Endothelial cell of umbilical vein (primary cell): Measurements from ENCODE around the gene FOXP1. TPM values are rescaled to one million over a fixed set of nuclear protein-coding genes. Genes with fewer than 3 reads are reported as not detected.

ENCODE experiments used
- BruUV-seq: library from RNA; stranded (reverse); fragments of 400-500 nt; replicated peaks from 2 replicates; lab custom pipeline; 2021; lab: Mats Ljungman, UMichigan
- CTCF ChIA-PET: fragments of 300-600, 350-600 bp; sonication (Branson Sonifier 250); formaldehyde crosslinking; loops from one replicate; lab custom pipeline; 2021; ENCODE audit warnings: antibody characterized with exemption, inconsistent platforms; lab: Charles Lee
- POLR2A ChIA-PET: fragments of 300-600, 350-600 bp; sonication (Branson Sonifier 250); formaldehyde crosslinking; loops from one replicate; lab custom pipeline; 2021; ENCODE audit warnings: antibody characterized with exemption, inconsistent platforms; lab: Charles Lee
- DNase-seq: peaks from one replicate; pipeline ENCODE4 v3.0.0-alpha.2; 2011; ENCODE audit warnings: low read depth, low spot score
- FAIRE-seq: peaks from 2 replicates; lab custom pipeline; 2011; peaks lifted over from hg19 to GRCh38; lab: Jason Lieb, UNC
- H2AFZ ChIP-seq: 2 replicates; pipeline ENCODE4 v1.6.0; 2012; ENCODE audit warnings: low read depth, low read length, control low read depth, inconsistent platforms
- H3K27ac ChIP-seq: 2 replicates; pipeline ENCODE4 v1.5.1; 2011; ENCODE audit warnings: low read depth, mild to moderate bottlenecking, control low read depth, low read length, moderate library complexity; ENCODE audit not compliant: insufficient read depth
- H3K27me3 ChIP-seq, 2 experiments: 2 replicates each; pipeline versions ENCODE4 v1.6.0 to v1.6.1; 2011; ENCODE audit warnings: low read length in 2 of 2, mixed read lengths in 1 of 2; ENCODE audit not compliant: control insufficient read depth in 2 of 2, insufficient read depth in 2 of 2
- H3K36me3 ChIP-seq, 2 experiments: 2 replicates in 1 of 2; 3 replicates in 1 of 2; pipeline ENCODE4 v1.5.1; 2011; ENCODE audit warnings: low read length in 2 of 2, mild to moderate bottlenecking in 1 of 2, moderate library complexity in 1 of 2; ENCODE audit not compliant: control insufficient read depth in 2 of 2, insufficient read depth in 2 of 2; ENCODE audit errors: extremely low read depth in 1 of 2
- H3K4me1 ChIP-seq: 3 replicates; pipeline ENCODE4 v1.5.1; 2011; ENCODE audit warnings: mild to moderate bottlenecking, low read length; ENCODE audit not compliant: control insufficient read depth, insufficient read depth; ENCODE audit errors: extremely low read depth
- H3K4me2 ChIP-seq: 2 replicates; pipeline ENCODE4 v1.6.1; 2011; ENCODE audit warnings: low read length, control low read depth, mixed read lengths; ENCODE audit not compliant: insufficient read depth
- H3K4me3 ChIP-seq, 3 experiments: fragments of 200-600 bp in 1 of 3; sonication (generic), shearing (Covaris generic) in 1 of 3; replicated peaks in 1 of 3; 2 replicates each; pipeline ENCODE4 v1.5.1; 2011 to 2016; ENCODE audit warnings: control low read depth in 3 of 3, low read length in 3 of 3, mild to moderate bottlenecking in 2 of 3, inconsistent platforms in 1 of 3, low read depth in 1 of 3, moderate library complexity in 1 of 3; ENCODE audit not compliant: insufficient read depth in 1 of 3
- H3K79me2 ChIP-seq: 2 replicates; pipeline ENCODE4 v1.6.0; 2012; ENCODE audit warnings: low read length, inconsistent platforms; ENCODE audit not compliant: control insufficient read depth, insufficient read depth
- H3K9ac ChIP-seq: replicated peaks from 2 replicates; pipeline ENCODE3; 2011; ENCODE audit warnings: low read length, control low read depth; ENCODE audit not compliant: insufficient read depth; ENCODE audit errors: extremely low read depth
- H3K9me1 ChIP-seq: replicated peaks from 3 replicates; pipeline ENCODE4 v1.6.0; 2011; ENCODE audit warnings: mild to moderate bottlenecking, low read length; ENCODE audit not compliant: control insufficient read depth, insufficient read depth; ENCODE audit errors: extremely low read depth
- H3K9me3 ChIP-seq: replicated peaks from 2 replicates; pipeline ENCODE4 v1.5.1; 2012; ENCODE audit warnings: low read length, inconsistent platforms; ENCODE audit not compliant: control insufficient read depth, insufficient read depth
- H4K20me1 ChIP-seq: replicated peaks from 2 replicates; pipeline ENCODE3; 2011; ENCODE audit warnings: mild to moderate bottlenecking, low read length; ENCODE audit not compliant: control insufficient read depth, insufficient read depth; ENCODE audit errors: extremely low read depth
- CTCF ChIP-seq, 2 donors: IDR thresholded peaks; 1 replicate in 1 of 2; 2 replicates in 1 of 2; pipeline ENCODE4 v1.5.1; 2011; ENCODE audit warnings: low read length in 2 of 2, mild to moderate bottlenecking in 2 of 2, moderate library complexity in 2 of 2, control low read depth in 1 of 2, inconsistent platforms in 1 of 2, low read depth in 1 of 2; ENCODE audit not compliant: insufficient read depth in 1 of 2; ENCODE audit errors: extremely low read depth in 1 of 2
- EZH2 ChIP-seq: IDR thresholded peaks from 2 replicates; pipeline ENCODE4 v1.6.1; 2012; ENCODE audit warnings: borderline replicate concordance, low read depth, mild to moderate bottlenecking, moderate library complexity, low read length, inconsistent platforms; ENCODE audit not compliant: severe bottlenecking
- FOS ChIP-seq: IDR thresholded peaks from 2 replicates; pipeline ENCODE4 v1.6.1; 2011; ENCODE audit warnings: mild to moderate bottlenecking, low read length, moderate library complexity, borderline replicate concordance; ENCODE audit not compliant: insufficient read depth
- MAX ChIP-seq: IDR thresholded peaks from 2 replicates; pipeline ENCODE4 v1.6.1; 2011; ENCODE audit not compliant: insufficient read depth, insufficient read length
- dilution Hi-C: fragments of 300-500 bp; cut with MboI; formaldehyde crosslinking; loops from one replicate; pipeline ENCODE4 v1.15.0; 2019; ENCODE audit warnings: low sequenced_read_pairs; ENCODE audit not compliant: extremely low pct_ligation_motif_present
- intact Hi-C: fragments of 100-400 bp; cut with micrococcal nuclease; formaldehyde crosslinking; loops from one replicate; pipeline ENCODE4 v1.10.0; 2022
- polyA plus RNA-seq, 4 experiments: library from polyadenylated mRNA; depleted of rRNA in 3 of 4; stranded (reverse) in 3 of 4; unstranded in 1 of 4; fragments of >200 nt; gene quantifications; 2 replicates each; pipeline versions ENCODE4 v1.2.1 to v1.2.3, GENCODE V29; 2011 to 2012; ENCODE audit warnings: missing spikeins in 1 of 4
- total RNA-seq: library from RNA; stranded (reverse); gene quantifications from 2 replicates; pipeline ENCODE4 v1.2.3, GENCODE V29; 2021

The FOXP1 gene
- total and polyA plus RNA-seq, 2 donors (not counting 3 experiments of a cell fraction or from before 2014, with no cell fraction given) = 41.0 to 107 TPM

- Histone ChIP-seq H3K9me1 (no peaks in the 10 kb centered on the region), H3K79me2 (no peaks in the 10 kb centered on the region), H3K4me1 (peaks cover 15% of the 10 kb centered on the region), H3K36me3 (no peaks in the 10 kb centered on the region), H2AFZ (no peak overlapping the region), H3K27ac (peak overlapping the region; percentile 69), H3K27me3 (no peaks in the 10 kb centered on the region), H3K9ac (no peak overlapping the region), H3K4me2 (peak overlapping the region; percentile 31), H3K9me3 (no peaks in the 10 kb centered on the region), H4K20me1 (no peaks in the 10 kb centered on the region), H3K4me3 (no peak overlapping the region)
- ChIA-PET POLR2A (no interaction called here), CTCF (interaction anchor here (0.8 kb wide), 1 partner anchor 107 kb away, joined by 4 read pairs; no protein-coding TSS in a partner anchor)
- dilution Hi-C loops = no loop called here
- BruUV-seq = TSS peak; percentile 55
- DNase-seq = no peak
- TF ChIP-seq FOS (no peak), CTCF (IDR thresholded peaks at IDR 0.05; ENCODE audit: extremely low read depth in 1 of 2, insufficient read depth in 1 of 2, low read depth in 1 of 2, low read length in 2 of 2) (no peak), EZH2 (no peak), MAX (no peak)
- intact Hi-C loops = loop anchor here (1.0 kb wide), 1 partner anchor 34 kb away; no protein-coding TSS in a partner anchor
- no peak for FAIRE-seq
These were observed 79.8 kb downstream of the FOXP1 start for GRCh38 chr3:71503525-71504249.
